PC-9 (cell line): Measurements from ENCODE around the gene MLC1. TPM values are rescaled to one million over a fixed set of nuclear protein-coding genes. Genes with fewer than 3 reads are reported as not detected.

Source experiments
- BruUV-seq: library from RNA; stranded (reverse); fragments of 400-500 nt; replicated peaks from 2 replicates; lab custom pipeline; 2021; lab: Mats Ljungman, UMichigan
- CTCF ChIA-PET: fragments of 300-600 bp; sonication (Branson Sonifier 250); formaldehyde crosslinking; loops from one replicate; lab custom pipeline; 2022; ENCODE audit warnings: antibody characterized with exemption; lab: Charles Lee
- POLR2A ChIA-PET: fragments of 300-600 bp; sonication (Branson Sonifier 250); formaldehyde crosslinking; loops from one replicate; lab custom pipeline; 2022; ENCODE audit warnings: antibody characterized with exemption; ENCODE audit not compliant: unreplicated experiment; lab: Charles Lee
- DNase-seq, 2 experiments: peaks; one replicate each; pipeline versions ENCODE4 v3.0.0 to v3.0.0-alpha.2; 2015 to 2022; ENCODE audit warnings: mixed read lengths in 1 of 2
- H2AFZ ChIP-seq: fragments of 200-600 bp; sonication (generic); 2 replicates; pipeline ENCODE4 v1.8.1; 2017; ENCODE audit warnings: antibody characterized with exemption
- H3F3A ChIP-seq: fragments of 200-600 bp; sonication (generic); 2 replicates; pipeline ENCODE4 v1.8.1; 2017; ENCODE audit warnings: antibody characterized with exemption, mild to moderate bottlenecking, low read depth; ENCODE audit not compliant: insufficient read depth
- H3K27ac ChIP-seq: fragments of 200-600 bp; sonication (generic); 2 replicates; pipeline ENCODE4 v1.6.1; 2016; ENCODE audit warnings: mixed run types
- H3K27me3 ChIP-seq: fragments of 200-600 bp; sonication (generic); 2 replicates; pipeline ENCODE4 v1.6.1; 2016; ENCODE audit warnings: low read depth, mixed run types; ENCODE audit not compliant: insufficient read depth
- H3K36me3 ChIP-seq: fragments of 200-600 bp; sonication (generic); 2 replicates; pipeline ENCODE4 v1.6.1; 2016; ENCODE audit warnings: low read depth, mixed run types
- H3K4me1 ChIP-seq: fragments of 200-600 bp; sonication (generic); replicated peaks from 2 replicates; pipeline ENCODE4 v1.6.1; 2016; ENCODE audit warnings: mixed run types; ENCODE audit not compliant: insufficient read depth
- H3K4me2 ChIP-seq: fragments of 200-600 bp; sonication (generic); 2 replicates; pipeline ENCODE4 v1.6.1; 2017; ENCODE audit warnings: mixed run types
- H3K4me3 ChIP-seq: fragments of 200-600 bp; sonication (generic); 2 replicates; pipeline ENCODE4 v1.6.1; 2016; ENCODE audit warnings: mixed run types
- H3K79me2 ChIP-seq: fragments of 200-600 bp; sonication (generic); 2 replicates; pipeline ENCODE4 v1.6.1; 2017; ENCODE audit warnings: low read depth, mixed run types
- H3K9me2 ChIP-seq: fragments of 200-600 bp; sonication (generic); 2 replicates; pipeline ENCODE4 v1.8.1; 2017; ENCODE audit warnings: mild to moderate bottlenecking; ENCODE audit not compliant: insufficient read depth
- H3K9me3 ChIP-seq: fragments of 200-600 bp; sonication (generic); 2 replicates; pipeline ENCODE4 v1.8.1; 2016; ENCODE audit warnings: low read depth; ENCODE audit not compliant: insufficient read depth
- H4K20me1 ChIP-seq: fragments of 200-600 bp; sonication (generic); 2 replicates; pipeline ENCODE4 v1.8.1; 2017; ENCODE audit not compliant: insufficient read depth
- EZH2 ChIP-seq: fragments of 200-600 bp; sonication (generic); IDR thresholded peaks from 2 replicates; pipeline ENCODE4 v1.8.0; 2017; ENCODE audit warnings: antibody characterized with exemption, low read depth
- intact Hi-C: fragments of 100-400 bp; cut with micrococcal nuclease; formaldehyde crosslinking; loops from one replicate; pipeline ENCODE4 v1.10.0; 2022; ENCODE audit not compliant: unreplicated experiment
- total RNA-seq: library from RNA; stranded (reverse); gene quantifications from 2 replicates; pipeline ENCODE4 v1.2.3, GENCODE V29; 2021
- TF ChIP-seq, protein P1 (sequence below): fragments of 200-600 bp; sonication (generic); conservative IDR thresholded peaks from 2 replicates; pipeline ENCODE4 v1.6.1; 2017; ENCODE audit warnings: mixed run types, antibody characterized with exemption, mild to moderate bottlenecking, moderate library complexity

Gene MLC1
- total RNA-seq, 1 experiment from 2014 or later: not detected

DNA sequence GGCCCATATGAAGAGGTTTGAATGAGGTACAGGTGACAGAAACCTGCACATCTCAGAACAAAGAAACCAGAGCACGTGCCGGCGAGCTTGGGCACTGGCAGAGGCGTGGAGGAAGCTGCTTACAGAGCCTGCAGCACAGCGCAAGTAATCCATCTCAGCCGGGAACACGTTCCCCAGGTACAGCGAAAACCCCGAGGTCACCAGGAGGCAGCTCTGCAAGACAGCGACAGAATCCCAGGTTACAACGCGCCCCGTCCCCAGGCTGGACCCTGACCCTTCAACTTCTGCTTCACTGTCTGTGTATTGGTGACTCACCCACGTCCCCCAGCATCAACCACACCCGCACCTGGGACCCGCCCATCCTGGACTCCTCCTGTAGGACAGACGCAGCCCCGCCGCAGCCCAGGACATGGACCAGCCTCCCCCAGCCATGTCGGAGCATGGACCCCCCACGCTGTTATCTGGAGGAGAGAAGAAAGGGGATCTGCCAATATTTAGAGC lies 2.2 kb downstream of the MLC1 start:
- Histone ChIP-seq H3K9me3 (no peaks in the 10 kb centered on the region), H3K79me2 (no peaks in the 10 kb centered on the region), H3K4me2 (no peak overlapping the region), H3K27me3 (peaks cover 15% of the 10 kb centered on the region), H3K9me2 (no peaks in the 10 kb centered on the region), H3K4me1 (no peaks in the 10 kb centered on the region), H3F3A (no peaks in the 10 kb centered on the region), H3K36me3 (no peaks in the 10 kb centered on the region), H3K4me3 (no peak overlapping the region), H2AFZ (no peak overlapping the region), H3K27ac (no peak overlapping the region), H4K20me1 (no peaks in the 10 kb centered on the region)
- CTCF ChIA-PET: no interaction called here
- BruUV-seq: no TSS peak
- TF ChIP-seq EZH2: no peak
- TF ChIP-seq, protein P1, sequence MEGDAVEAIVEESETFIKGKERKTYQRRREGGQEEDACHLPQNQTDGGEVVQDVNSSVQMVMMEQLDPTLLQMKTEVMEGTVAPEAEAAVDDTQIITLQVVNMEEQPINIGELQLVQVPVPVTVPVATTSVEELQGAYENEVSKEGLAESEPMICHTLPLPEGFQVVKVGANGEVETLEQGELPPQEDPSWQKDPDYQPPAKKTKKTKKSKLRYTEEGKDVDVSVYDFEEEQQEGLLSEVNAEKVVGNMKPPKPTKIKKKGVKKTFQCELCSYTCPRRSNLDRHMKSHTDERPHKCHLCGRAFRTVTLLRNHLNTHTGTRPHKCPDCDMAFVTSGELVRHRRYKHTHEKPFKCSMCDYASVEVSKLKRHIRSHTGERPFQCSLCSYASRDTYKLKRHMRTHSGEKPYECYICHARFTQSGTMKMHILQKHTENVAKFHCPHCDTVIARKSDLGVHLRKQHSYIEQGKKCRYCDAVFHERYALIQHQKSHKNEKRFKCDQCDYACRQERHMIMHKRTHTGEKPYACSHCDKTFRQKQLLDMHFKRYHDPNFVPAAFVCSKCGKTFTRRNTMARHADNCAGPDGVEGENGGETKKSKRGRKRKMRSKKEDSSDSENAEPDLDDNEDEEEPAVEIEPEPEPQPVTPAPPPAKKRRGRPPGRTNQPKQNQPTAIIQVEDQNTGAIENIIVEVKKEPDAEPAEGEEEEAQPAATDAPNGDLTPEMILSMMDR: no peak
- POLR2A ChIA-PET: no interaction called here
- intact Hi-C loops: no loop called here
- DNase-seq: peak in 1 of 2 experiments; percentile 16

DNA sequence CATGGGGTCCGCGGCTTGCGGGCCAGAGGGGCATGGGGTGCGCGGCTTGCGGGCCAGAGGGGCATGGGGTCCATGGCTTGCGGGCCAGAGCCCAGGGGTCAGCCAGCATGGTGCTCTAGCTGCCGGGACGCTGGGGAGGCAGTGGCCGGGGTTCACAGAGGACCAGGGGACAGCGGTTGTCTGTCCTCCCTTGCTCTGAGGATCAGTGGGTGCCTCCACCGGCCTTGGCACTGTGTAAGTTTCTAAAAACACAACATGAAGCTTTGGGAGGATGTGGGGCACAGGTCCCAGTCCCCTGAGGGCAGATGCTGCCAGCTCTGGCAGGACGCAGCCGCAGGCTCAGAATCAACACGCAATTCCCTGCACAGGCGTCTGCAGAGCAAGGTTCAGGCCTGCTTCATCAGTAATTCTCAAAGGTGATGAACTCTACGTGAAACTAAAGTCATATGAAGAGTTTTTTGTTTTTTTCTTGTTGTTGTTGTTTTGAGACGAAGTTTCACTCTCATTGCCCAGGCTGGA lies 3.0 kb downstream of the MLC1 start:
- H3K4me2 ChIP-seq: no peak overlapping the region
- H3F3A ChIP-seq: no peaks in the 10 kb centered on the region
- POLR2A ChIA-PET: no interaction called here
- CTCF ChIA-PET: no interaction called here
- H3K9me2 ChIP-seq: no peaks in the 10 kb centered on the region
- BruUV-seq: no TSS peak
- H2AFZ ChIP-seq: no peak overlapping the region
- no peaks in the 10 kb centered on the region for H3K4me1 ChIP-seq
- no peak for DNase-seq
- no peak overlapping the region for H3K27ac ChIP-seq
- no peak overlapping the region for H3K4me3 ChIP-seq
- no peak for TF ChIP-seq EZH2
- TF ChIP-seq, protein P1: no peak
- H4K20me1 ChIP-seq: no peaks in the 10 kb centered on the region
- intact Hi-C loops: no loop called here
- no peaks in the 10 kb centered on the region for H3K79me2 ChIP-seq
- H3K36me3 ChIP-seq: no peaks in the 10 kb centered on the region
- H3K9me3 ChIP-seq: no peaks in the 10 kb centered on the region
- H3K27me3 ChIP-seq: peaks cover 15% of the 10 kb centered on the region

DNA sequence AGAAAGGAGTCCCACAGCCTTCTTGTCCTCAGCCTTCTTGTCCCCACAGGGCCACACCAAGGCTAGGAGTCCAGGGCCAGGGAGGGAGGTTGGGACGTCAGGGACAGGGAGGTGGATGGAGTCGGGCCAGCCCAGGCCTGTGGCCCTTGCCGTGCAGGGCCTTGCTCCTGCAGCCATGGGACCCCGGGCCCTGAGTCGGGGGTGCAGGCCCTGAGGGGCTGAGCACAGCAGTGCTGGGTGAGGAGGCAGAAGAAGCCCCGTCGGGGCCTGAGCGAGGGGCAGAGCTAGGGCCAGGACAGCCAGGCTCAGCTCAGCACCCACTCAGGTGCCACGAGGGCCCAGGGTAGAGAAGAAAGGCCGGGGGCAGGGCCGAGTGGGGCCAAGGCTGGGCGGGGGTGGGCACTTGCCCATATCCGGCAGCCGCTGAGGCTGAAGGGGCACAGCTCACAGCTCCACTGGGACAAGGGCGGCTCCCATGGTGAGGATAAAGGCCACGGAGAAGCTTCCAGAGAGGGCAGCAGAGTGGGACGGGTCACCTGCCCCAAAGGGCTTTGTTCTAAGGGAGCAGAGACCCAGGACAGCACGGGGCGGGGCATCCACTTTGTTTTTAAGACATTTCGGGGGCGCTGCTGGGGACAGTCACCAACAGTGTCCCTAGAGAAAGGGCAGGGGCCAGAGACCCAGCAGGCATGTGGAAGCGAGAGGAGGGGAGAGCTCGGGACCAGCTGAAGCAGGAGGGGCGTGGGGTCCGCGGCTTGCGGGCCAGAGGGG lies 3.6 kb downstream of the MLC1 start:
- Histone ChIP-seq H2AFZ (no peak overlapping the region), H3K4me1 (no peaks in the 10 kb centered on the region), H3K79me2 (no peaks in the 10 kb centered on the region), H3K9me3 (no peaks in the 10 kb centered on the region), H3F3A (no peaks in the 10 kb centered on the region), H3K36me3 (no peaks in the 10 kb centered on the region), H3K27ac (no peak overlapping the region), H4K20me1 (no peaks in the 10 kb centered on the region), H3K9me2 (no peaks in the 10 kb centered on the region), H3K4me2 (no peak overlapping the region), H3K4me3 (no peak overlapping the region), H3K27me3 (peaks cover 15% of the 10 kb centered on the region)
- intact Hi-C loops: no loop called here
- no TSS peak for BruUV-seq
- ChIA-PET CTCF (no interaction called here), POLR2A (no interaction called here)
- TF ChIP-seq, protein P1: no peak
- TF ChIP-seq EZH2: no peak
- no peak for DNase-seq
